HG03060 (cell line): ENCODE data around the gene BBC3.

Experiments used
- ATAC-seq: cut with Tn5 transposase; IDR thresholded peaks from one replicate; pipeline ENCODE4 v1.9.1; 2021; ENCODE audit warnings: low read depth, moderate number of reproducible peaks; ENCODE audit not compliant: unreplicated experiment

Gene BBC3

DNA sequence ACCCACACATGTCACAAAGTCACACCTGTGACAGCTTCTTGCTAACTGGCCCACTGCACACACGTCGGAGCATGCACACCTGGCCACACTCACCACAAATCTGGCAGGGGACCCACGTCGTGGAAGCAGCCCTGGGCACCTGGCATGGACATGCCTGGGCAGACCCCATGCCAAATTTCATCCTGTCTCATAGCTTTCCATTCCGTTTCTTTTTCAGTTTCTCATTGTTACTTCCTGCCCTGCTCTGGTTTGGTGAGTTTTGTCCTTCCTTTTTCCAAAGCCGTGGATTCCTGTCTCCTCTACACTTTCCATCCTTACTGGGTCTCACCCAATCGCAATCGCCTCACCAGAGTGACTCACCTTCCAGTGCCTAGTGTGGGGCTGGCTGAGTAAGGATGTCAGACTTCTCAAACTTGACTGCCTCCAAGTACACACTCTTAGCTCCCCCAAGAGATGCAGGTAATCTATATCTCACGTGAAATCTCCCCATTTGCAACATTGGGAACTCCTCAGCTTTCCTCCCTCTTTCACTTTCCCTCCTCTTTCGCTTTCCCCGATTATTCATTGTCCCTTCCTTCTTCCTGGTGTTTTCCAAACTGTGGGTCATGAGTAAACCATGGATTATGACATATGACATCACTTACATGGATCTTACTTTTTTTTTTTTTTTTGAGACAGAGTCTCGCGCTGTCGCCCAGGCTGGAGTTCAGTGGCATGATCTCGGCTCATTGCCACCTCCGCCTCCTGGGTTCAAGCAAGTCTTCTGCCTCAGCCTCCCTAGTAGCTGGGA is 1.6 kb upstream of the BBC3 start:
- no peak for ATAC-seq

DNA sequence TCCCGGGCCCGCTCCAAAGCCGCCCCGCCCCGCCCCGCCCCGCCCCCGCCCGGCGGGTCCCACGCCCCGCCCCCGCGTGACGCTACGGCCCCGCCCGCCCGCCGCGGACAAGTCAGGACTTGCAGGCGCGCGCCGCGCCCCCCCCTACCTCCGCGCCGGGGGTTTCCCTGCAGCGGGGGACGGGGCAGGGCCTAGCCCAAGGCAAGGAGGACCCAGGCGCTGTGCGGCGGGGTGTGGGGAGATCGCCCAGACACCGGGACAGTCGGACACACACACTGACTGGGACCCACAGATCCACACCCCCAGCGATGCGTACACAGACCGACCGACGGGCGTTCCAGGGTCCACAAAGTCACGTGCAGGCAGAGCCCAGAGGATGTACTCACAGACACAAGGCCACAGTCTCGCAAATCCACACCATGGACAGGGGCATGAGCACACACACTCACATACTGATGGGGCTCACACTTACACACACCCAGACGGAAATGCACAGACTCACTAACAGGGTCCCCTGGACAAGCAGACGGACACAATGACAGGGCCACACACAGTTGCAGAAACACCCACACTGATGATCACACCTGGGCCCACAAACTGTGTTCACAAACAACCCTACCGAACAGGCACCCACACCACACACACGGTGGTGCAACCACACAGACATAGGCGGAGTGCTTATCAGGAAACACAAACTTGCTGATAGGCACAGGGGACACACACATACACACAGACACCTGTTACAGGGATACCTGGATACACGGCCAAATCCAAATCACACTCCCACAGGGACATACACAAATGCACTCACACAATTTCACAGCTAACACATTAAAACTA is 436 bp upstream of the BBC3 start:
- ATAC-seq, result no peak

DNA sequence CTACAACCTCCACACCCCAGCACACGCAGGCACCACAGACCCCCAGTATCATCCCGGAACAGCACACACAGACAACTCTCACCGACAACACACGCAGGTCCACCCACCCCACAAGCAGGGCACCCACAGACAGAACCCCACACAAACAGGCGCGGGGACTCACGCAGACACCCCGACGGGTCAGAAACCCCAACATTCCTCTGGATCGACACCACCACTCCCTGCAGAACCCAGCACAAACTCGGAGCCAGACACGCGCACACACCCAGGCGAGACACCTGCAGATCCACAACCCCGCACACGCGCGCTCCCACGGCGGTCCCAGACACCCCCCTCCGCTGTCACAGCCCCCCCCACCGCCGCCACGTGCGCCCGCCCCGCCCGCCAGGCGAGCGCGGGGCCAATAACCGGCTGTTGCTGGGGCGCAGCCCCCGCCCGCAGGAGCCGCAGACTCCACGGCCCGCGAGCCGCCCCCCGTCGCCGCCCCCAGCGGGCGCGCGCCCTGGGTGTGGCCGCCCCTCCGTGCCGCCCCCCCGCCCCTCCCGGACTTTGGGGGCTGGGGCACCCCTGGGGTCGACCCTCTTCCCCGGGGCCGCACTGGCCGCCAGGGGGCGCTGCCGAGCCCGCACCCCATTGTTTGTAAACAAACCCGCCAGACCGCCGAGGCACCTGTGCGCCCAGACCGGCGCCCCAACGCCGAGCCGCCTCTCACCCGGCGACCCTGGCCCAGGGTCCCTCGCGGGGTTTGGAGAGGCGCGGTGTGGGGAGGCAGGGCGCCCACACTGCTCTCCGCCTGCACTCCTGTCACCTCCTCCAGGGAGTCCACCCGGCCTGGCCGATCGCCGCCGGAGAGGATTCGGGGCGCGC is 712 bp downstream of the BBC3 start:
- ATAC-seq, result no peak

DNA sequence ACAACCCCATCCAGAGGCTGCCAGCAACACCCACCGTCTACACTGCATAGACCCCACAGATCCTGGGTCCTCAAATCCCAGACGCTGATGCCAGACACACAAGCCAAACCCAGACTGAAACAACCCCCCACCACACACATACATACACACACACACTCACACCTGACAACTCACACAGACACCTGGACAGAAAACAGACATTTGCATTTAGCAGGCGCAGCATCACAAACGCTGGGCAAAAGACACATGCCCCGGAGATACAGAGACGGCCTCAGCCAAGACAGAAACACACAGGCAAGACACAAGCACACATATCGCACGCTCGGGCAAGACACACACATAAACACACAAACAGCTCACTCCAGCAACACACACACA is 1.3 kb downstream of the BBC3 start:
- ATAC-seq, result no peak

DNA sequence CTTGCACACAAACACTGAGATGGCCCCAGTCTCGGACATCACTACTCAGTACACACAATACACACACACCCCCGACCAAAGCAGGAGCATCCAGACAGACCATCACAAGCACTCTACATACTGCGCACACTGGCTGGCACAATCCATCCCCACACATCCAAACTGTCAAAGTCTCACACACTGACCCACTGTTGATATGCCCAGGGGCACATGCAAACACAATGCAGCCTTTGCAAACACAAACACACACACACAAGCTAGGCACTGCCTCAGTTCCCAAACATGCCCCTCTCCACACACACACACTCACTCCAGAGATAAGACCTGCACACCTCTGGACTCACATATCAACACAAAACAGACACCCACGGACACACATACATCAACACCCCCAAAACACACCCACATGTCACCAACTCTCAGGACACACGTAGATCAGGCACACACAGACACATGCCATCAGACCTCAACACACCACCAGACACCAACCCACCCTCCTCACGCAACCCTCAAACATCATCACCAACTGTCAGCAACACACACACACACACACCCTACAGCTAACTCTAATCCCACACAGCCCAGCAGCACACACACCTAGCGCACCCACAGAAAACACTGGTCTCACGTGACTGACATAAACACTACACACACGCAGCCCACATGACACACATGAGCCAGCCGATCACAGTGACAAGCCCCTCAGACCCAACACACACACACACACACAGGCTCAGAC is 1.9 kb downstream of the BBC3 start:
- ATAC-seq, result no peak

DNA sequence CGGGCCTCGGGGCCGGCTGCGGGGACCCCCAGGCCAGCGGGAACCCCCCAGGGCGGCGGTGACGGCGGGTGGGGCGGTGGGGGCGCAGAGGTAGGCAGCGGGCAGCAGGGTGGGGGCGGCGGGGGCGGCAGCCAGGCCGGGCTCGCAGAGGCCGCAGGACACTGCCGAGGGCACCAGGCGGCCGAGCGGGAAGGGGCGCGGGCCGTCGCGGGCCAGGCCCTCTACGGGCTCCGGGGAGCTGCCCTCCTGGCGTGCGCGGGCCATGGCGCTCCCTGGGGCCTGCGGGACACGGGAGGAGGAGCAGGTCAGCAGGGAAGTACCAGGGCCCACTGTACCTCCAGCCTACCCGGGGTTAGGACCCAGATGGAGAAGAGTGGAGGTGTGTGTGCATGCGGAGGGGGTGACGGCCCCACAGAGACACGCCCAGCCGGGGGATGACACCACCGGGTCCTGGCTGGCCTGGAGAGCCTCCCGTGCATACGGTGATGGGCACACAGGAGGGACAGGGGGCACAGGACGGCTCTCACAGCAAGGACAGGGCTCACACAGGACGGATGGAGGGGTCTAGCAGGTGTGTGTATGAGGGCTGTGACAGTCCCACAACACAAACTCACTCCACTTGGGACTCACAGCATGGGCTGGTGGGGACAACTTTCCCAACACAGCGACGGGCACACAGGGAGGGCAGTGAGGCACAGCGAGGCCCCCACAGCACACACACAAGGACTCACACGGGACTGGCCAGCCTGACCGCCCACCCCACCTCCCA is 2.6 kb downstream of the BBC3 start:
- no peak for ATAC-seq

DNA sequence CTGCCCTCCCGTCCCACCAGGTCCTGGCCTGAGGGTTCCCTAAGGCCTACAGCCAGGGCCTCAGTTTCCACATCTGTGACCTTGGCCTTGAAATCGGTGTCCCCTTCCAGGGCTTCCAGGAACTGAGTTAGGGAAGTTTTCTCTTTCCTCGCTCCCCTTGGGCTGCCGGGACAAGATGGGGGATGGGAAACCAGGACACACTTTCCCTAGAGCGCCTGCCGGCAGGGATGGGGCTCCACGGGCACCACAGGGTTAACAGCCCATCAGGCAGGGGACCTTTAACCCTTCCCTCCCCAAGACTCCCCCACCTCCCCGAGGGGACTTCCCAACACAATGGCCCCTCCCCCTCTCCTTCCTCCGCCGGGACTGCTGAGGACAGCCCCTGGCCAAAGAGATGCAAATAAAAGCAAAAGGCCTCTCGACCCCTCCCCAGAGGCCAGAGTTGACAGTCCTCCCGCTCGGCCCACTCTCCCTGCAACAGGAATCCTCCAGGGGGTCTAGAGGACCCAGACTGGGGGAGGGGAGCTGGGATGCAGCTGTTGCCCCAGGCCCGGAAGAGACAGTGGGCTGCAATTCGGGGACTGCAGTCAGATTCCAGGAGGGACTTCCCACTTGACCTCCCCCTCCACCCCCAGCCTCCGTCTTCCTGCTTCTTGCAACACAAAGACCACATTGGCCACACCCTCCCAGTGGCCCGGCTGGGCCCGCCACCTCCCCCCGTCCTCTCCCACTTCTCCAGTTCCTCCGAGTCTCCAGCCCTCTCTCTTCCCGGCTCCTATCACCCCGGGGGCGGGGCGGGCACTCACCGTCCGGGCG is 3.4 kb downstream of the BBC3 start:
- ATAC-seq, result no peak

DNA sequence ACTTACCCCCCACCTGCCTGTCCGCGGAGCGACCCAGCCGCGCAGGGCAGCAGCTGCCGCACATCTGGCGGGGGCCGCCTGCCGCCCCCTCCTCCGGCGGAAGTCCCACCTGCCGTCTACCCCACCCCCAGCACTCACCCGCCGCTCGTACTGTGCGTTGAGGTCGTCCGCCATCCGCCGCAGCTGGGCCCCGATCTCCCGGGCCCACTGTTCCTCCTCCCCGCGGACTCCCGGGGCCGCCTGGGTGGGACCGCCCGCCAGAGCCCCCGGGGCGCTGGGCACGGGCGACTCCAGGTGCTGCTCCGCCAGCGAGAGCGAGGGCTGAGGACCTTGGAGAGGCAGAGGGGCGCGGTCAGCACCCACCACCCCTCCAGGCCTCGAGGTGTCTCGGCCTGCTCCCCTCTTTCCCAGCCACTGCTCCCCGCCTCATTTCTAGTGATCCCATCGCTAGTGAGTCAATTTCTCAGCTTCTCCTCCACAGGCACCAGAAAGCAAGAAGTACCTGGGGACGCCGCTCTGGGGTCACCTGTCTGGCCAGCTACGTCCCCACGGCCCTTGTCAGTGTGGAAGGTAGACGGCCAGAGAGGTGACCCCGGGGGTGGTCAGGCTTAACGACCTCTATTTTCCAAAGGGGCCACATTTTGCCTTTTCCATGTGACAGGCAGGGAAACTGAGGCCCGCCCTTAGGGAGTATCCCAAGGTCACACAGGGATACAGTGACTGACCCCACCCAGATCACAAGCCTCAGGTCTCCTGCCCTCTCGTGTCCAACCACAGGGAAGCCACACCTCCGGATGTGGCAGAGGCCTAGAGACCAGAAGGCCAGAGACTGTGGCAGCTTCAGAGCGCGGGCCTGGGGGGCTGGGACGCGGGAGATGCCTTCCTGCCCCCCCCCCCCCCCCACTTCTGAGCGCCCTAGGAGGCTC is 4.3 kb downstream of the BBC3 start:
- no peak for ATAC-seq

DNA sequence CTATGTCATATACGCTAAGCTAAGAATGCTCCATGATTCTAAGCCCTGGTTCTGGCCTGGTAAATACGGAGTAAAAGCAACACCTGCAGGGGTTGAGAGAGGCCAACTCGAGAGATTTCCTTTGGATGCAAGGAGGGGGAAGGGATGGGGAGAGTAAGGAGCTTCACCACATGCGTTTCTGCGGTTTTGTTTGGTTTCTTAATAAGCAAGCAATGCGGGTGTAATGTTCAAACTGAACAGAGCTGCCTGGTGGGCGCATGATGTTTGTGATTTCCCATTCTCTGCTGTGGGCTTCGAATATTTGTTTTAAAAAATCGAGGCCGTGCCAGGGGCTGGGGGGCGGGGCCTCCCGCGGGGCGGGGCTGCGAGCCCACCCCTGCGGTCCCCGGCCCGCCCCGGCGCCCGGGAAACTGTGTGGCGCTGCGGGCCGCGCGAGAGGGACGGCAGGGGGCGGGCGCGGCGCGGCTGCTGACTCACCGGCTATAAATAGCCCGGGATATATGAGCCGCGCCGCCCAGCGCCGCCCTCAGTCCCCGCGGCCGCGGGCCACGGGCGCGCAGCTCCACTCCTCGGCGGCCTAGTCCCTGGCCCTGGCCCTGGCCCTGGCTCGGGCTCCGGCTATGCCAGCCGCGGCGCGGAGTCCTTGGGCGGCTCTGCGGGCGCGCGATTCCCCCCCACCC is 5.1 kb downstream of the BBC3 start:
- no peak for ATAC-seq

DNA sequence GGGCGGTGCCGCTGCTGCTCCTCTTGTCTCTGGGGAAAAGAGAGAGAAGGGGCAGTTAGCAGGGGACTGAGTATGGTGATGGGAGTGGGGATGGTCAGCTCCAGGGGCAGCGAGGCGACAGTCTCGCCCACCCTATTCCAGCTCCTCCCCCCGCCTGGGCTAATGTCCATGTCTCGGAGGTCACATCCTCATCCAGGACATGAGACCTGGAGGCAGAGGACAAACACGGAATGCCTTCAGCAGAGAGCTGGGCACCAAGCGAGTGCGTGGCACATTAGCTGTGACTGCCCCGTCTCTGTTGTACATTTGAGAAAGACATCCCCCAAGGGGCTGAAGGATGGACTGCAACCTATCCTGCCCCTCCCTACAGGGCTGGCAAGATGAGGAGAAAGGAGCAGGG is 9.1 kb downstream of the BBC3 start:
- no peak for ATAC-seq

DNA sequence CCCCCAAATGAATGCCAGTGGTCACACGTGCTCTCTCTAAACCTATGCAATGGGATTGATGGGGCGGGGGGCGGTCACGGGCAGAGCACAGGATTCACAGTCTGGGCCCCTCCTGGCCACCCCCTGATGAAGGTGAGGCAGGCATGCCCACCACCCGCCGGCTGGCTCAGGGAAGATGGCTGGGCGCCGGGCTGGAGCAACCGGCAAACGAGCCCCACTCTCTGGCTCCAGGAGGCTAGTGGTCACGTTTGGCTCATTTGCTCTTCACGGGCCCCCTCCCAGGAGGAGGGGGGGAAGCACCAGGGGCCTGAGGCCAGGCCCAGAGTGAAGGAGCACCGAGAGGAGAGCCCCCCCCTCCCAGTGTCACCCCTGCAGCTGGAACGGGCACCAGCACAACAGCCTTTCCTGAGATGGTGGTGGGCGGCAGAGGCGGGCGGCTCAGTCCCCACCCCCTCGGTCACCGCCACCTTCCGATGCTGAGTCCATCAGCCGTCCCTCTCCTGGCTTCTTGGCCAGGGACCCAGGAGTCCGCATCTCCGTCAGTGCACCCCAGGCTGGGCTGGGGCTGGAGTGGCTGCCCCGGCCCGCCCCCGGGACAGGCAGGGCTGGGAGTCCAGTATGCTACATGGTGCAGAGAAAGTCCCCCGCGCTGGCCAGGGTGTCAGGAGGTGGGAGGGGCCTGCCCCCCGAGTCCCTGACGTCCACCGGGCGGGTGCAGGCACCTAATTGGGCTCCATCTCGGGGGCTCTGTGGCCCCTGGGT is 9.7 kb downstream of the BBC3 start:
- ATAC-seq, result no peak

DNA sequence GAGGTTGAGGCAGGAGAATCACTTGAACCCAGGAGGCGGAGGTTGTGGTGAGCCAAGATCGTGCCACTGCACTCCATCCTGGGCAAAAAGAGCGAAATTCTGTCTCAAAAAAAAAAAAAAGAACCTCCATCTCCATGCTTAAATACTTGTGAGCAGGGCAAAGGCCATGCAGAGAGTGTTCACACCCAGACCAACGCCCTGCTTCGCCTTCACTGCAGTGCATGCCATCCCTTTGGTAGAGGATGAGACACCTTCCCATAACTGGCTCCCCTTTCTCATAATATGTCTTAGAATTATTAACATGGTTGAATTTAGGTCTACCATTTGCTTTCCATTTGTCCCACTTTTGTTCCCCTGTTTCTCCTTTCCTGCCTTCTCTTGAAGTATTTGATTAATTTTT is 15.4 kb downstream of the BBC3 start:
- ATAC-seq, result no peak

DNA sequence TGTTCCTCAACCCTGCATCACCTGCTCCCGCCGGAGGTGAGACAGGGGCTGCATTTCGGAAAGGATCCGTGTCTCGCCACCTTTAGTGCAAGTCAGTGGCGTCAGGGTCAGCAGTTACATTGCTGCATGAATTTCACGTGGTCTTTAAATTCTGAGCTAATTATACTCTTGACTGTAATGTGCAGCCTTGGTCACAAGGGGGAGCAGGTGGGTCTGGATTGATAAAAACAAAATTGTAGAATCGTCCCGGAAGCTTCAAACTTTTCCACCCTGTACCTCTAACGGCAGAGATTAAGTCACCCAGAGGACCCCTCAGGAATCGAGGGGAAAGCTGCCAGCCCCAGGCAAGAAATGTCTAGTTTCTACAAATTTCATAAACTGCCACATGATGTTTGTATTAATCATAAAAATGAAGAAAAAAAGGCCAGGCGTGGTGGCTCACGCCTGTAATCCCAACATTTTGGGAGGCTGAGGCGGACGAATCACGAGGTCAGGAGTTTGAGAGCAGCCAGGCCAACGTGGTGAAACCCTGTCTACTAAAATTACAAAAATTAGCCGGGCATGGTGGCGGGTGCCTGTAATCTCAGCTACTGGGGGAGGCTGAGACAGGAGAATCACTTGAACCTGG is 20.2 kb downstream of the BBC3 start:
- ATAC-seq, result no peak

DNA sequence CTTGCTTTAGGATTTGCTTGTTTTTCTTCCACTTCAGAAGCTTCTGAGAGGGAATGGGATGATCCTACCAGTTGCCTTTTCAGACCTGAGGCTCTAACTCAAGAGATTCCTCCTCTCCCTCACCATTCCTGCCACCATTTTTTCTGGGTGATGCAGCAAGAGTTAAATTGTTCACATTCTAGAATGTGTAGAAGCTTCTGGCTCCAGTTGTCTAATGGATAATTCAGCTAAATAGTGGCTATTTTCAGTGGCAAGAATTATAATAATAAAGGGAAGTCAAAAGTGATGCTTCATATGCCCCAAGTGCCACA is 20.9 kb downstream of the BBC3 start:
- ATAC-seq, result no peak

DNA sequence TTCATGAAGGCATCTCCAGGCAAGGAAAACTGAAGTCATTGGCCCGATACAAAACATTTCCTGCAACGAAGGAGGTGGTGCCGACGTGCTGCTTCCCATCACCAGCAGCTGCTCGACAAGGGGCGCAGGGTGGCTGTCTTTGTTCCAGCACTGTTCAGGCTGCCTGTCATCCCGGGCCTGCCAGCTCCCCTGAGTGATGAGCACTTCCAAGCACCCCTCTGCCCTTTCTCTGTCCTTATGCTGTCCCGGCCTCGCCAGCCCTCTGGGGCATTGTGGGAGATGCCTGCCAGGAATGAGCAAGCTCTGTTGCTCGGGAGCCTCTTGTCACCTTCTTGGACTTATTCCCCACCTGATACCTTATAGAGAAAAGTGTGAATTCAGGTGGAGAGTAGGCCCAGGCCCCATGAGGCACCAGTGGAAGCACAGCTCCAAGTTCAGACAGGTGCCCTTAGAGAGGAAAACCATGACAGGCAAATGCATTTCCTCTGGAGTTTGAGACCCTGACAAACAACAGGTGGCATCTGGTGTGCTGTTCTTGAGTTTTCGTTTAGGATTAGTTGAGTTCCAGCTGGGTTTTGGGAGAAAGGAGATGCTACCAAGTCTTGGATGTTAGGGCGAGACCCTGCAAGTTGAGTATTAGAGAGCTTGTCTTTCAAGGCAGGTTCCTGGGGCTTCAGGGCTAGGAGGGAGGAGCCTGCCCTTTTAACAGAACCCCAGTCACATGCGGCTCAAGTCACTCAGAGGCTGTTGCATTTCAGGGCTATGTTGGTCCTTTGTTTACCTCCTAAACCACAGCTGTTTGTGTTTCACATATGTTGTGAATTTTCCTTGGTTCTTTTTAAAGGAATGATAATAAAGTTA is 21.4 kb downstream of the BBC3 start:
- no peak for ATAC-seq
